Activated CD8-positive, alpha-beta memory T cell treated with anti-CD3 and anti-CD28 coated beads for 36 hours (primary cell): ENCODE data around the gene F8A1. TPM values are rescaled to one million over a fixed set of nuclear protein-coding genes. Genes with fewer than 3 reads are reported as not detected.
"Not testable (repeated sequence)": the region's sequence is repeated elsewhere in the genome, so short reads cannot be mapped to it uniquely, and the experiment has no call there.

ENCODE experiments used
- CTCF ChIA-PET: fragments of 350-600 bp; sonication (Branson Sonifier 250); formaldehyde crosslinking; loops from one replicate; lab custom pipeline; 2021; ENCODE audit warnings: antibody characterized with exemption; lab: Charles Lee
- POLR2A ChIA-PET: fragments of 350-600 bp; sonication (Branson Sonifier 250); formaldehyde crosslinking; loops from one replicate; lab custom pipeline; 2021; ENCODE audit warnings: antibody characterized with exemption; lab: Charles Lee
- total RNA-seq, 2 experiments: library from RNA; stranded (reverse); gene quantifications; one replicate each; pipeline ENCODE4 v1.2.3, GENCODE V29; 2021

The F8A1 gene
- 10 to 100 TPM; 43.8 to 46.8 TPM for total RNA-seq

DNA sequence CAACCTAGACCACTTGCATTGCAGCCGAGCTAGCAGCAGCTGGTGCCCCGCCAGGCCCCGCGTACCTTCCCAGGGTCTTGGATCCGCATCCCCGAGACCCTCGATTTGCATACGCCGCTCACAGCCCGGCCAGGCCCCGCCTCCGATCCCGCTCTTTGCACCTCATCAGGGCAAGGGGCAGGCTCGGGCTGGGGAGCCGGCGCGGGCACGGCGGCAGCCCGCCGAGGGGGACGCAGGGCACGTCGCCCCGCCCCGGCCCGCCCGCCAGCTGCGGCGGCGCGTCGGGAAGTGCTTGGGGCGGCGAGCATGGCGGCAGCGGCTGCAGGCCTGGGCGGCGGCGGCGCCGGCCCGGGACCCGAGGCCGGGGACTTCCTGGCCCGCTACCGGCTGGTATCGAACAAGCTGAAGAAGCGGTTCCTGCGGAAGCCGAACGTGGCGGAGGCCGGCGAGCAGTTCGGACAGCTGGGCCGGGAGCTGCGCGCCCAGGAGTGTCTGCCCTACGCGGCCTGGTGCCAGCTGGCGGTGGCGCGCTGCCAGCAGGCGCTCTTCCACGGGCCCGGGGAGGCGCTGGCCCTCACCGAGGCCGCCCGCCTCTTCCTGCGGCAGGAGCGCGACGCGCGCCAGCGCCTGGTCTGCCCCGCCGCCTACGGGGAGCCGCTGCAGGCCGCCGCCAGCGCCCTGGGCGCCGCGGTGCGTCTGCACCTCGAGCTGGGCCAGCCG is at the start of gene F8A1:
Gene F8A1, plus strand, starts transcription at position 287 of the 720 bp plus-strand sequence. Its CDS starts 20 bp downstream, at position 307.
- CTCF ChIA-PET, POLR2A ChIA-PET: not testable (repeated sequence)

DNA sequence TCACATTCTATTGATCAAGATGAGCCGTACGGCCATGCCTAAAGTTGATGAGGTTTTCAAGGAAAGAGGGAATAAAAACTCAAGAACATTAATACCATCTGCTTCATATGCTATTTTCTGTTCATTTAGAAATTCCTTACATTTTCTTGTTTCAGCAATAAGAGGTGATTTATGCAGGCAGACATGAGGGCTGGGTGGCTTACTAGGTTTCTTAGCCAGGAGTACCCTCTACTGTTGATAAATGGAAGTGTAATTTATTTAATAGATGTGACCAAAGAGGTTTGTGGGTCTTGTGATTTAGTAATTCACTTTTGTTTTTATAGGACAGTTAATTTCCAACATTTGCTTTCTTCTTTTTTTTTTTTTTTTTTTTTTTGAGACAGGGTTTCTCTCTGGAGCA is 45.3 kb upstream of the F8A1 start:
- ChIA-PET CTCF (no interaction called here), POLR2A (no interaction called here)

DNA sequence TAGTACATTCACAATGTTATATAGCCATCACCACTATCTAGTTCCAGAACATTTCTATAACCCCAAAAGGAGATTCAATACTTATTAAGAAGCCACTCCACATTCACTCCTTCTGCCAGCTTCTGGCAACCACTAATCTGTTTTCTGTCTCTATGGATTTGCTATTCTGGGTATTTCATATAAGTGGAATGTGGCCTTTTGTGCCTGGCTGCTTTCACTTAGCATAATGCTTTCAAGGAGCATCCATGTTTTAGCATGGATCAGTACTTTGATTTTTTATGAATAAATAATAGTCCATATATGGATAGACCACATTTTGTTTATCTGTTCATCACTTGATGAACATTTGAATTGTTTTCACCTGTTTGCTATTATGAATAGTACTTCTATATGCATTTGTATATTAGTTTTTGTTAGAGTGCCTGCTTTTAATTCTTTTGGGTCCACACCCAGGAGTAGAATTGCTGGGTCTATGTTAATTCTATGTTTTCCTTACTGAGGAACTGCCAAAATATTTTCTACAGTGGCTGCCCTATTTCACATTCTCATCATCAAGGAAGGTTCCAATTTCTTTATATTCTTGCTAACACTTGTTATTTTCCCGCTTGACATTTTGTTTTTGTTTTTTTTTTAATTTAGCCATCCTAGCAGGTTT is 35.1 kb upstream of the F8A1 start:
- POLR2A ChIA-PET: no interaction called here
- CTCF ChIA-PET: no interaction called here

DNA sequence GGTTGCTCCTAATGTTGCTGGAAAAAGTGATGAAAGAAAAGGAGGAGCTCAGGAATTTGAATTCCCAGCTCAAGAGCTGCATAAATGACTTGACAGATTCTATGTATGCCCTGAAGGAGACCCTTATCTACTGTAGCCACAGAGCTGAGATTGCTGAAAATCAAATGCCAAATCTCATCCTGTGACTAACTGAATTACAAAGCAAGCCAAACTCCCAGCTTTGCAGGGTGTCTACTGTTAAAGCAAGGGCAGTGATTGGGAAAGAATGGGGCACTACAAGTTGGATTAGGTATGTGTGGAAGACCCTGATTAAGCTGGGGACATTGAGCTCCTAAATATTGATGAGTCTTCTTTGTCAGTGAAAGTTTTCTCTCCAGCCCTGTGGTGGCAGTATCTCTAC is 30.9 kb upstream of the F8A1 start:
- ChIA-PET POLR2A (no interaction called here), CTCF (no interaction called here)

DNA sequence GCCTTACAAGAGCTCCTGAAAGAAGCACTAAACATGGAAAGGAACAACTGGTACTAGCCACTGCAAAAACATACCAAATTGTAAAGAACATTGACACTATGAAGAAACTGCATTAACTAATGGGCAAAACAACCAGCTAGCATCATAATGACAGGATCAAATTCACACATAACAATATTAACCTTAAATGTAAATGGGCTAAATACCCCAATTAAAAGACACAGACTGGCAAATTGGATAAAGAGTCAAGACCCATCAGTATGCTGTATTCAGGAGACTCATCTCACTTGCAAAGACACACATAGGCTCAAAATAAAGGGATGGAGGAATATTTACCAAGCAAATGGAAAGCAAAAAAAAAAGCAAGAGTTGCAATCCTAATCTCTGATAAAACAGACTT is 17.6 kb upstream of the F8A1 start:
- CTCF ChIA-PET, POLR2A ChIA-PET: not testable (repeated sequence)

DNA sequence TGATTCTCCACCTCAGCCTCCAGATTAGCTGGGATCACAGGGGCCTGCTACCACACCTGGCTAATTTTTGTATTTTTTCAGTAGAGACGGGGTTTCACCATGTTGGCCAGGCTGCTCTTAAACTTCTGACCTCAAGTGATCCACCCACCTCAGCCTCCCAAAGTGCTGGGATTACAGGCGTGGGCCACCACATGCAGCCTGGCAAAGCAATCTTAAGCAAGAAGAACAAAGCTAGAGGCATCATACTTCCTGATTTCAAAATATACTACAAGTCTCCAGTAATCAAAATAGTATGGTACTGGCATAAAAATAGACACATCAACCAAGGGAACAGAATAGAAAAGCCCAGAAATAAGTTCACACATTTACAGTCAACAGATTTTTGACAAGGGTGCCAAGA is 12.8 kb upstream of the F8A1 start:
- POLR2A ChIA-PET: no interaction called here
- CTCF ChIA-PET: no interaction called here

DNA sequence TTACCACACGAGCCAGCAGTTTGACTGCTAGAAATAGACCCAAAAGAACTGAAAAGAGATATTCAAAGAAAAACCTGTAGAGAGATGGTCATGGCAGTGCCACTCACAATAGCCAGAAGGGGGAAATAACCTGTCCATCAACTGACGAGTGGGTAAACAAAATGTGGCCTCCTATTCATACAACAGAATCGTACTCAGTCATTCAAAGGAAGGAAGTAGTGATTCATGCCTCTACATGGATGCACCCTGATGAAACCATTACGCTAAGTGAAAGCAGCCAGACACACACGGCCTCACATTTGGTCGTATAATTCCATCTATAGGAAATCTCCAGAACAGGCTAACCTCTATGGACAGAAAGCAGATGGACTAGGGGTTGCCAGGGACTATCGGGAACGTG is 2.1 kb upstream of the F8A1 start:
- CTCF ChIA-PET: not testable (repeated sequence)

DNA sequence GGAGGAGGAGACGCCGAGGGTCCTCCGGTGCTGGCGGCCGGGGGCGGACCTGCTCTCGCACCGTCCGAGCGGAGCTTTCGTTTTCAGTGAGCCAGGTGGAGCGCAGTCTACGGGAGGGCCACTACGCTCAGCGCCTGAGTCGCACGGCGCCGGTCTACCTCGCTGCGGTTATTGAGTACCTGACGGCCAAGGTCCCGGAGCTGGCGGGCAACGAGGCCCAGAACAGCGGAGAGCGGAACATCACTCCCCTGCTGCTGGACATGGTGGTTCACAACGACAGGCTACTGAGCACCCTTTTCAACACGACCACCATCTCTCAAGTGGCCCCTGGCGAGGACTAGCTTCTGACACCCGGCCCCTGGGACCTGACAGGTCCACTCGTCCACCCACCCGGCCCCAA is 1.1 kb upstream of the F8A1 start:
- CTCF ChIA-PET, POLR2A ChIA-PET: not testable (repeated sequence)

More for the DNA sequence above, 2.1 kb upstream of the F8A1 start:
- POLR2A ChIA-PET: not testable (repeated sequence)

DNA sequence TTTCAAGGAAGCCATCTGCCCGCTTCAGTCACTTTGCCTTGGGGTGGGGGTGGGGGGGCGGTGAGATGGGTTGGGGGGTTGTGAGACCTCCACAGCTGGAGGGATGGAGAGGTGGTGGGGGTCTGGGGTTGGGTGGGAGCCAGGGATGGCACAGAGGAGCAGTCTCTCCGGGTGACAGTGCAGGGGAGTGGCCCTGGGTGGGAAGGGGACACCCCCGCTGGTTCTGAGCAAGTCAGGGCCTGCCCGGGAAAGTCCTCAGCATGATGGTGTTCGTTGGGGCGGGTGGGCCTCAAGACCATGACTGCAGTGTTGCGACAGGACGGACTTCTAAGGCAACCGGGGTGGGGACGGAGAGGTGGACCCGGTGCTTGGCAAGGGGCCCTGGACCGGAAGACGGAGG is 606 bp upstream of the F8A1 start:
- POLR2A ChIA-PET, CTCF ChIA-PET: not testable (repeated sequence)

DNA sequence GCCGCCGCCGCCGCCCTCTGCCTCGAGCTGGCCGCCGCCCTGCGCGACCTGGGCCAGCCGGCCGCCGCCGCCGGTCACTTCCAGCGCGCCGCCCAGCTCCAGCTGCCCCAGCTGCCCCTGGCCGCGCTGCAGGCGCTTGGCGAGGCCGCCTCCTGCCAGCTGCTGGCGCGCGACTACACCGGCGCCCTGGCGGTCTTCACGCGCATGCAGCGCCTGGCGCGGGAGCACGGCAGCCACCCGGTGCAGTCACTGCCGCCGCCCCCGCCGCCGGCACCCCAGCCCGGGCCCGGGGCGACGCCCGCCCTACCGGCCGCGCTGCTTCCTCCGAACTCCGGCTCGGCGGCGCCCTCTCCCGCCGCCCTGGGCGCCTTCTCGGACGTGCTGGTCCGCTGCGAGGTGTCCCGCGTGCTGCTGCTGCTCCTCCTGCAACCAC is 650 bp downstream of the F8A1 start:
- CTCF ChIA-PET: not testable (repeated sequence)

DNA sequence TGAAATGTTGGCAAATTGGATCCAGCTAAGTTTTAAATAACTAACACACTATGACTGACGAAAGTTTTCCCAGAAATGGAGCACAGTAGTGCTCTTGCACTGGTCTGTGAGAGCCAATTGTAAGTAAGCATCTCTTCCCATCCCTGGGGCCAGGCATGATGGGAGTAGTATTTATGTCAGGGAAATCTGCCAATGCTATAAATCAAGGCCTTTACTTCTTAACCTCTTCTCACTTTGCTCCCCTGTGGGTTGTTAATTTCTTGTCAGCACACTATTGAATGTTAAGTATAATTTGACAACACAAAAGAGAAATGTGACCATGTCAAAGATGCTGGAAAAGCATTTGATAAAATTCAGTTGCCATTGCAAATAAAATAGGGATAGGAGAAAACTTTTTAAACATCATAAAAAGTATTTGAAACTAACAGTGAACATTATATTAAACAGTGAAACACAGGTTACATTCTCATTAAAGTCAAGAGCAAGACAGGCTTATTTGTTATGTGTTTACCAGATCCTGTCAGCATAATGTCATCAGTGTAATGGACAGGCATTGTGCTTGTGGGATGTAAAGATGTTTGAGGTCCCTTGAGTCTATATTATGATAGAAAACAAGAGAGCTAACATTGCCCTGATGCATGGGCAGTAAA is 5.0 kb downstream of the F8A1 start:
- CTCF ChIA-PET: no interaction called here
- POLR2A ChIA-PET: no interaction called here

More for the DNA sequence above, 650 bp downstream of the F8A1 start:
- POLR2A ChIA-PET: not testable (repeated sequence)

DNA sequence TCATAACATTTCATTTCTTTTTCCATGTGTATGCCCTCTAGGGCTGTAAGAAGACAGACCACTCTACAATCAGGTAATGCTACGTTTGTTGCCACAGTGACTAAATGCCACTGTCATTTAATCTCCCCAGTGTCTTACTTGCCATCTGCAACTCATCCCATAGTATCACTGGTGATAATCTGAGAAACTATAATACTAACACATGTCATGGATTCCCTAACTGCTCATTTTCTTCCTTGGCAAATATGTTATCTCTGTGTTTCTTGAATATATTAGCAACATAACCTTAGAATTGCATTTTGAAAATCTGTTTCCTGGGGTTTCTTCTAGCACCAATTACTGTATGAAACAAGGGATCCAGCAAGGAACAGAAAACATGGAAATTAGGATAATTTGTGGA is 6.1 kb downstream of the F8A1 start:
- CTCF ChIA-PET: no interaction called here
- POLR2A ChIA-PET: no interaction called here

DNA sequence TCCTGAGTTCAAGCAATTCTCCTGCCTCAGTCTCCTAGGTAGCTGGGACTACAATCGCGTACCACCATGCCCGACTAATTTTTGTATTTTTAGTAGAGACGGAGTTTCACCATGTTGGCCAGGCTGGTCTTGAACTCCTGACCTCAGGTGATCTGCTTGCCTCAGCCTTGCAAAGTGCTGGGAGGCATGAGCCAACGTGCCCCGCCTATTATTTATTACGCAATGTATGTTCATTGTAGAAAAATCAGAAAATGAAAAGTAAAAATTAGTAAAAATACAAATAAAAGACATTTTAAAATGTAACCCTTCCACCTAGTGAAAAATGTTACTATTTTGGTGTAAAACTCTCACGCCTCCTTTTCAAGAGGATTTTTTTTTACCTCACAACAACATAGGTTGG is 14.2 kb downstream of the F8A1 start:
- ChIA-PET CTCF (no interaction called here), POLR2A (no interaction called here)

DNA sequence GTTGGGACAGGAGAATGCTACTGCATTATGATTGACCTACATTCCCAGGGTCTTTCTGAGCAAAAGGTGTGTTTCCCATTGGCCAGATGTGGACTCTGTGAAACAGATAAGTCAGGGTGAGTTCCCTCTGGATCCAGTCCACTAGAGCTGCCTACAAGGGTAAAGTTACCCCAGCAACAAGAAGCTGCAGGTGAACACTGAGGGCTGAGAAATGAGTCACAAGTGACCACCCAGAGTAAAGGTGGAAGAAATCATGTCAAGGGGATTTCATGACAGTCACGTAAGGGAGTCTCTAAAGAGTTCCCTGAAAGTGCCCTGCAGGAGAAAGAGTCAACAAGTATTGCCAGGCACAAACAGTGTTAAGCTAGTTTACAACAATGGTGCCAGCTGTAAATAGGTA is 16.3 kb downstream of the F8A1 start:
- POLR2A ChIA-PET: no interaction called here

DNA sequence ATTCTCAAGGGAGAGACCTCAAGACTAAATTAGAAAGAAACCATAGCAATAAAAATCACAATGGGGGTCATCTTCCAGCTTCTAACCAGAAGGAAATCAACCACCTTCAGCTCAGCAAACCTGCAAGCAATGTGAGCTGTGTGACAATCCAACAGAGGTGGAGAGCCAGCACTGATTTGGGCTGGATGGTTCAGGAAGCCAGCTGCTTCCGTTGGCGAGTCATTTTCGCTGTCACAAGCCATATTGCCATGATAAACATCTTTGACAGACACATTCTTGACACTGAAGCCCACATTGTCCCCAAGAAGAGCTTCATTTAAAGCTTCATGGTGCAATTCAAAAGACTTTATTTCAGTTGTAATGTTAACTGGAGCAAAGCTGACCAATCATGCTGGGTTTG is 22.7 kb downstream of the F8A1 start:
- CTCF ChIA-PET: interaction anchor here (1.4 kb wide), 1 partner anchor 9 kb away, joined by 6 read pairs; no protein-coding TSS in a partner anchor
- POLR2A ChIA-PET: no interaction called here

More for the DNA sequence above, 16.3 kb downstream of the F8A1 start:
- CTCF ChIA-PET: no interaction called here

DNA sequence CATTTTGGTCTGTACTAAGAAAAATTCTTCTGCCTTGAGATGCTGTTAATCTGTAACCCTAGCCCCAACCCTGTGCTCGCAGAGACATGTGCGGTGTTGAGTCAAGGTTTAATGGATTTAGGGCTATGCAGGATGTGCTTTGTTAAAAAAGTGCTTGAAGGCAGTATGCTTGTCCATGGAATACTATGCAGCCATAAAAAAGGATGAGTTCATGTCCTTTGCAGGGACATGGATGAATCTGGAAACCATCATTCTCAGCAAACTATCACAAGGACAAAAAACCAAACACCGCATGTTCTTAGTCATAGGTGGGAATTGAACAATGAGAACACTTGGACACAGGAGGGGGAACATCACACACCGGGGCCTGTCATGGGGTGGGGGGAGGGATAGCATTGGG is 23.9 kb downstream of the F8A1 start:
- CTCF ChIA-PET, POLR2A ChIA-PET: not testable (repeated sequence)

DNA sequence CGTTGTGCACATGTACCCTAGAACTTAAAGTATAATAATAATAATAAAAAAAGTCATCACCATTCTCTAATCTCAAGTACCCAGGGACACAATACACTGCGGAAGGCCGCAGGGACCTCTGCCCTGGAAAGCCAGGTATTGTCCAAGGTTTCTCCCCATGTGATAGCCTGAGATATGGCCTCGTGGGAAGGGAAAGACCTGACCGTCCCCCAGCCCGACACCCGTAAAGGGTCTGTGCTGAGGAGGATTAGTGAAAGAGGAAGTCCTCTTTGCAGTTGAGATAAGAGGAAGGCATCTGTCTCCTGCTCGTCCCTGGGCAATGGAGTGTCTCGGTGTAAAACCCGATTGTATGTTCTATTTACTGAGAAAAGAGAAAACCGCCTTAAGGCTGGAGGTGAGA is 24.4 kb downstream of the F8A1 start:
- CTCF ChIA-PET, POLR2A ChIA-PET: not testable (repeated sequence)

DNA sequence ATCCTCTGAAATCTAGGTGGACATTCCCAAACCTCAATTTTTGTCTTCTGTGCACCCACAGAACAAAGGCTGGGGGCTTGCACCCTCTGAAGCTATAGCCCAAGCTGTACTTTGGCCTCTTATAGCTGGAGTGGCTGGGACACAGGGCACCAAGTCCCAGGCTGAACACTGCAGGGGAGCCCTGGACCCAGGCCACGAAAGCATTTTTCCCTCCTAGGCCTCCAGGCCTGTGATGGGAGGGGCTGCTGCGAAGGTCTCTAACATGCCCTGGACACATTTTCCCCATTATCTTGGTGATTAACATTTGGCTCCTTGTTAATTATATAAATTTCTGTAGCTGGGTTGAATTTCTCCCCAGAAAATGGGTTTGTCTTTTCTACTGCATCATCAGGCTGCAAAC is 27.9 kb downstream of the F8A1 start:
- POLR2A ChIA-PET: no interaction called here

DNA sequence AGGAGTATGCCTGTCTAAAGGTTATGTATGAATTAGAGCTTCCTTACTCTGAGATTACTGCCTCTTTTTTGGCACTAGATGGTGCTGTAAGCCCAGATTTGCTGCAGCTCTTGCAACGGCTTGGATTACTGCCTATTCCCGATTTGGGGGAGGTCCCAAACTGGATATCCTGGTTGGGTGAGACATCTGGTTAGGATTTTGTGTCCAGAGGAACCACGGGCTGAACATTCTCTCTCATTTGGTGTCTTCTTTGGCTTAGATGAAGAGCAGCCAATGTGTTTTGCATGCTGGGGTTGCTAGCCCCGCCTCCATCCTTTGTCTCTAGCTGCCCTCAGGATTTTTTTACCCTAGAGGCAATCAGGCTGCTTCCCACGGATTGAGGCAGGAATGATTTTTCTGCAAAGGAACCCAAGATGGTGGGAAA is 31.9 kb downstream of the F8A1 start:
- ChIA-PET CTCF (interaction anchor here (1.3 to 1.8 kb wide), 5 partner anchors 9 to 231 kb away, joined by 3 to 8 read pairs (median 4); no protein-coding TSS in a partner anchor), POLR2A (no interaction called here)

More for the DNA sequence above, 27.9 kb downstream of the F8A1 start:
- CTCF ChIA-PET: no interaction called here

DNA sequence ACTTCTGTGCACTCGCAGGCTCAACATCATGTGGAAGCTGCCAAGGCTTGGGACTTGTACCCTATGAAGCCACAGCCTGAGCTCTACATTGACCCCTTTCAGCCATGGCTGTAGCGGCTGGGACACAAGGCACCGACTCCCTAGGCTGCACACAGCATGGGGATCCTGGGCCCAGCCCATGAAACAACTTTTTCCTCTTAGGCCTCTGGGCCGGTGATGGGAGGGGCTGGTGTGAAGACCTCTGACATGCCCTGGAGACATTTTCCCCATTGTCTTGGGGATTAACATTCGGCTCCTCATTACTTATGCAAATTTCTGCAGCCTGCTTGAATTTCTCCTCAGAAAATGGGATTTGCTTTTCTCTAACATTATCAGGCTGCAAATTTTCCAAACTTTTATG is 38.6 kb downstream of the F8A1 start:
- CTCF ChIA-PET, POLR2A ChIA-PET: not testable (repeated sequence)
